GM12892 (cell line): ENCODE data around the gene ECT2L.

Experiments
- POLR2AphosphoS5 ChIP-seq: IDR thresholded peaks from 2 replicates; pipeline ENCODE4 v1.6.1; 2011; ENCODE audit warnings: low read depth, low read length, control low read depth
- TAF1 ChIP-seq: IDR thresholded peaks from 2 replicates; pipeline ENCODE4 v1.6.1; 2011; ENCODE audit warnings: low read depth, mild to moderate bottlenecking, control low read depth, low read length, borderline replicate concordance

- TF ChIP-seq POLR2AphosphoS5 (no peak), TAF1 (no peak)
Measured at GRCh38 chr6:138848461-138848860, 52.6 kb downstream of the ECT2L start.
